Spleen (tissue), 7 donors: ENCODE measurements around the gene DCBLD2.
"Not testable (repeated sequence)": the region's sequence is repeated elsewhere in the genome, so short reads cannot be mapped to it uniquely, and the experiment has no call there.

Experiments
- POLR2A ChIP-seq, 3 donors: fragments of 450-650 bp; IDR thresholded peaks; one replicate each; pipeline ENCODE4 v1.5.1; 2017; ENCODE audit warnings: antibody characterized with exemption in 3 of 3, mild to moderate bottlenecking in 1 of 3
- TF ChIP-seq, protein P1 (sequence below), 11 experiments: fragments of 200-600 bp in 7 of 11; fragments of 450-650 bp in 4 of 11; sonication (generic) in 4 of 11; IDR thresholded peaks in 8 of 11; conservative IDR thresholded peaks in 3 of 11; 1 replicate in 7 of 11; 2 replicates in 4 of 11; pipeline versions ENCODE4 v1.4.0 to v1.8.0; 2016 to 2021; ENCODE audit warnings: antibody characterized with exemption in 11 of 11, inconsistent platforms in 4 of 11, mild to moderate bottlenecking in 1 of 11
- donor health status: DM: no; HTN: no; CAD: no; lungs with moderate emphysema.
- donor health status: DM: no; HTN: no; CAD: no.
- donor health status: DM: no; HTN: no; CAD: no.

DNA sequence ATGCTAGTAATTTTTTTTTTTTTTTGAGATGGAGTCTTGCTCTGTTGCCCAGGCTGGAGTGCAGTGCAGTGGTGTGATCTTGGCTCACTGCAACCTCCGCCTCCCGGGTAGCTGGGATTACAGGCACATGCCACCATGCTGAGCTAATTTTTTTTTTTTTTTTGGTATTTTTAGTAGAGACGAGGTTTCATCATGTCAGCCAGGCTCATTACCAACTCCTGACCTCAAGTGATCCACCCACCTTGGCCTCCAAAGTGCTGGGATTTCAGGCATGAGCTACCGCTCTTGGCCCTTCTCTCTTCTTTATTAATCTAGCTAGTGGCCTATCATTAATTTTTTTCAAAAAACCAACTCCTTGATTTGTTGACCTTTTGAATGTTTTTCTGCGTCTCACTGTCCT lies 70.4 kb downstream of the DCBLD2 start:
- TF ChIP-seq, protein P1, sequence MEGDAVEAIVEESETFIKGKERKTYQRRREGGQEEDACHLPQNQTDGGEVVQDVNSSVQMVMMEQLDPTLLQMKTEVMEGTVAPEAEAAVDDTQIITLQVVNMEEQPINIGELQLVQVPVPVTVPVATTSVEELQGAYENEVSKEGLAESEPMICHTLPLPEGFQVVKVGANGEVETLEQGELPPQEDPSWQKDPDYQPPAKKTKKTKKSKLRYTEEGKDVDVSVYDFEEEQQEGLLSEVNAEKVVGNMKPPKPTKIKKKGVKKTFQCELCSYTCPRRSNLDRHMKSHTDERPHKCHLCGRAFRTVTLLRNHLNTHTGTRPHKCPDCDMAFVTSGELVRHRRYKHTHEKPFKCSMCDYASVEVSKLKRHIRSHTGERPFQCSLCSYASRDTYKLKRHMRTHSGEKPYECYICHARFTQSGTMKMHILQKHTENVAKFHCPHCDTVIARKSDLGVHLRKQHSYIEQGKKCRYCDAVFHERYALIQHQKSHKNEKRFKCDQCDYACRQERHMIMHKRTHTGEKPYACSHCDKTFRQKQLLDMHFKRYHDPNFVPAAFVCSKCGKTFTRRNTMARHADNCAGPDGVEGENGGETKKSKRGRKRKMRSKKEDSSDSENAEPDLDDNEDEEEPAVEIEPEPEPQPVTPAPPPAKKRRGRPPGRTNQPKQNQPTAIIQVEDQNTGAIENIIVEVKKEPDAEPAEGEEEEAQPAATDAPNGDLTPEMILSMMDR (IDR thresholded peaks at IDR 0.05 in 8 of 11, conservative IDR thresholded peaks at IDR 0.05 in 3 of 11), result not testable (repeated sequence)
- not testable (repeated sequence) for TF ChIP-seq POLR2A (IDR thresholded peaks at IDR 0.05)
